Liver (tissue), 9 donors: Measurements from ENCODE around the gene PPHLN1. TPM values are rescaled to one million over a fixed set of nuclear protein-coding genes. Genes with fewer than 3 reads are reported as not detected.
A peak's percentile ranks its signal among the peaks of the same experiment; 100 is the strongest.

Experiments
- DNase-seq: peaks from one replicate; pipeline ENCODE4 v3.0.0-alpha.2; 2017; ENCODE audit warnings: low spot score
- H3K27ac ChIP-seq, 2 donors: one replicate each; pipeline ENCODE4 v1.7.0; 2013; ENCODE audit warnings: inconsistent platforms in 2 of 2, low read length in 2 of 2, control low read depth in 1 of 2, low read depth in 1 of 2, mild to moderate bottlenecking in 1 of 2
- H3K27me3 ChIP-seq, 4 donors: one replicate each; pipeline versions ENCODE4 v1.6.1 to v1.7.0; 2013; ENCODE audit warnings: low read length in 3 of 4, inconsistent platforms in 1 of 4, mild to moderate bottlenecking in 1 of 4, moderate library complexity in 1 of 4; ENCODE audit not compliant: control insufficient read depth in 4 of 4, insufficient read depth in 4 of 4
- H3K36me3 ChIP-seq, 4 donors: one replicate each; pipeline versions ENCODE4 v1.6.1 to v1.7.0; 2013; ENCODE audit warnings: low read length in 3 of 4, mild to moderate bottlenecking in 3 of 4, low read depth in 1 of 4, moderate library complexity in 1 of 4; ENCODE audit not compliant: control insufficient read depth in 4 of 4, insufficient read depth in 3 of 4
- H3K4me1 ChIP-seq, 4 donors: one replicate each; pipeline versions ENCODE4 v1.6.1 to v1.7.0; 2013; ENCODE audit warnings: low read length in 3 of 4, mild to moderate bottlenecking in 3 of 4, moderate library complexity in 1 of 4; ENCODE audit not compliant: control insufficient read depth in 4 of 4, insufficient read depth in 4 of 4
- H3K4me3 ChIP-seq, 3 donors: one replicate each; pipeline versions ENCODE4 v1.6.1 to v1.7.0; 2013; ENCODE audit warnings: low read length in 3 of 3, control low read depth in 1 of 3, low read depth in 1 of 3, mild to moderate bottlenecking in 1 of 3
- H3K9ac ChIP-seq, 2 donors: one replicate each; pipeline ENCODE4 v1.7.0; 2013; ENCODE audit warnings: low read length in 2 of 2, mild to moderate bottlenecking in 2 of 2, moderate library complexity in 2 of 2, control low read depth in 1 of 2, low read depth in 1 of 2
- H3K9me3 ChIP-seq, 4 donors: one replicate each; pipeline versions ENCODE4 v1.6.1 to v1.7.0; 2013; ENCODE audit warnings: low read length in 3 of 4; ENCODE audit not compliant: control insufficient read depth in 4 of 4
- CTCF ChIP-seq: fragments of 150-350 bp; IDR thresholded peaks from 2 replicates; pipeline ENCODE4 v1.5.1; 2017; ENCODE audit warnings: improper control_type of control experiment, low read depth, low read length; ENCODE audit not compliant: missing input control
- FOXA1 ChIP-seq: IDR thresholded peaks from 2 replicates; pipeline ENCODE4 v1.6.1; 2016; ENCODE audit warnings: antibody characterized with exemption
- GABPA ChIP-seq, 2 donors: IDR thresholded peaks in 1 of 2; conservative IDR thresholded peaks in 1 of 2; 2 replicates each; pipeline ENCODE4 v1.6.1; 2016; ENCODE audit warnings: antibody characterized with exemption in 2 of 2, mild to moderate bottlenecking in 1 of 2, moderate library complexity in 1 of 2
- HNF4A ChIP-seq, 2 donors: conservative IDR thresholded peaks; 2 replicates each; pipeline ENCODE4 v1.6.1; 2016; ENCODE audit warnings: antibody characterized with exemption in 2 of 2, mild to moderate bottlenecking in 2 of 2
- JUND ChIP-seq, 2 donors: IDR thresholded peaks; 2 replicates each; pipeline ENCODE4 v1.6.1; 2016; ENCODE audit warnings: antibody characterized with exemption in 2 of 2
- NR2F2 ChIP-seq: IDR thresholded peaks from 2 replicates; pipeline ENCODE4 v1.6.1; 2016; ENCODE audit warnings: antibody characterized with exemption
- RAD21 ChIP-seq, 2 donors: IDR thresholded peaks; 2 replicates each; pipeline ENCODE4 v1.6.1; 2016; ENCODE audit warnings: antibody characterized with exemption in 2 of 2, mild to moderate bottlenecking in 2 of 2
- RXRA ChIP-seq, 2 donors: IDR thresholded peaks; 2 replicates each; pipeline ENCODE4 v1.6.1; 2017 to 2018; ENCODE audit warnings: antibody characterized with exemption in 2 of 2, mild to moderate bottlenecking in 1 of 2
- WGBS: extraction: QIAGEN DNeasy Blood & Tissue Kit; methylation state at CpG from one replicate; pipeline ENCODE4 v1.1.7; 2013; 5-methylcytosine and 5-hydroxymethylcytosine counted together
- polyA plus RNA-seq, 2 donors: library from polyadenylated mRNA; stranded (reverse) in 1 of 2; unstranded in 1 of 2; fragments of 200-250 nt in 1 of 2; fragments of >200 nt in 1 of 2; fragmentation: Nextera tagmentation in 1 of 2; extraction: Ambion mirVana in 1 of 2; gene quantifications; one replicate each; pipeline versions ENCODE4 v1.2.1 to v1.2.3, GENCODE V29; 2013 to 2015
- total RNA-seq, 2 donors: library from RNA; depleted of rRNA; stranded (reverse); fragments of >200 nt; gene quantifications; one replicate each; pipeline ENCODE4 v1.2.3, GENCODE V29; 2014
- TF ChIP-seq, protein P1 (sequence below): IDR thresholded peaks from 2 replicates; pipeline ENCODE4 v1.6.1; 2016; ENCODE audit warnings: antibody characterized with exemption, mild to moderate bottlenecking
- donor health status: healthy.
- donor health status: healthy.
- donor health status: healthy.
- donor health status: healthy.
- donor health status: healthy.

PPHLN1 gene
- total and polyA plus RNA-seq, 4 donors, result 11.6 to 40.3 (median 27.7) TPM

- Histone ChIP-seq H3K9ac (no peak overlapping the region), H3K36me3 (peaks cover 0 to 3% (median 1%) of the 10 kb centered on the region in 4 donors), H3K4me3 (no peak overlapping the region), H3K9me3 (no peaks in the 10 kb centered on the region), H3K4me1 (no peaks in the 10 kb centered on the region), H3K27me3 (no peaks in the 10 kb centered on the region), H3K27ac (no peak overlapping the region)
- no peak for DNase-seq
- 85% methylated on average over 4 of the region's 4 CpGs for WGBS
- TF ChIP-seq RXRA (IDR thresholded peaks at IDR 0.05), result no peak
Measured at GRCh38 chr12:42370013-42370412, 44.0 kb downstream of the PPHLN1 start.

GRCh38 chr12:42372154-42372791 is 46.3 kb downstream of the PPHLN1 start:
- no peak for DNase-seq

GRCh38 chr12:42373669-42374068 is 47.7 kb downstream of the PPHLN1 start:
- Histone ChIP-seq H3K9me3 (no peaks in the 10 kb centered on the region), H3K36me3 (peaks cover 1 to 16% (median 7%) of the 10 kb centered on the region in 4 donors), H3K27me3 (no peaks in the 10 kb centered on the region), H3K27ac (no peak overlapping the region), H3K9ac (no peak overlapping the region), H3K4me3 (no peak overlapping the region), H3K4me1 (no peaks in the 10 kb centered on the region)
- DNase-seq, result no peak
- TF ChIP-seq JUND (IDR thresholded peaks at IDR 0.05), result no peak
- no peak for TF ChIP-seq HNF4A (conservative IDR thresholded peaks at IDR 0.05)
- TF ChIP-seq FOXA1, result no peak
- TF ChIP-seq, protein P1, sequence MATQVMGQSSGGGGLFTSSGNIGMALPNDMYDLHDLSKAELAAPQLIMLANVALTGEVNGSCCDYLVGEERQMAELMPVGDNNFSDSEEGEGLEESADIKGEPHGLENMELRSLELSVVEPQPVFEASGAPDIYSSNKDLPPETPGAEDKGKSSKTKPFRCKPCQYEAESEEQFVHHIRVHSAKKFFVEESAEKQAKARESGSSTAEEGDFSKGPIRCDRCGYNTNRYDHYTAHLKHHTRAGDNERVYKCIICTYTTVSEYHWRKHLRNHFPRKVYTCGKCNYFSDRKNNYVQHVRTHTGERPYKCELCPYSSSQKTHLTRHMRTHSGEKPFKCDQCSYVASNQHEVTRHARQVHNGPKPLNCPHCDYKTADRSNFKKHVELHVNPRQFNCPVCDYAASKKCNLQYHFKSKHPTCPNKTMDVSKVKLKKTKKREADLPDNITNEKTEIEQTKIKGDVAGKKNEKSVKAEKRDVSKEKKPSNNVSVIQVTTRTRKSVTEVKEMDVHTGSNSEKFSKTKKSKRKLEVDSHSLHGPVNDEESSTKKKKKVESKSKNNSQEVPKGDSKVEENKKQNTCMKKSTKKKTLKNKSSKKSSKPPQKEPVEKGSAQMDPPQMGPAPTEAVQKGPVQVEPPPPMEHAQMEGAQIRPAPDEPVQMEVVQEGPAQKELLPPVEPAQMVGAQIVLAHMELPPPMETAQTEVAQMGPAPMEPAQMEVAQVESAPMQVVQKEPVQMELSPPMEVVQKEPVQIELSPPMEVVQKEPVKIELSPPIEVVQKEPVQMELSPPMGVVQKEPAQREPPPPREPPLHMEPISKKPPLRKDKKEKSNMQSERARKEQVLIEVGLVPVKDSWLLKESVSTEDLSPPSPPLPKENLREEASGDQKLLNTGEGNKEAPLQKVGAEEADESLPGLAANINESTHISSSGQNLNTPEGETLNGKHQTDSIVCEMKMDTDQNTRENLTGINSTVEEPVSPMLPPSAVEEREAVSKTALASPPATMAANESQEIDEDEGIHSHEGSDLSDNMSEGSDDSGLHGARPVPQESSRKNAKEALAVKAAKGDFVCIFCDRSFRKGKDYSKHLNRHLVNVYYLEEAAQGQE, result no peak
- no peak for TF ChIP-seq CTCF
- no peak for TF ChIP-seq GABPA (IDR thresholded peaks at IDR 0.05 in 1 of 2, conservative IDR thresholded peaks at IDR 0.05 in 1 of 2)

More at GRCh38 chr12:42372154-42372791, 46.3 kb downstream of the PPHLN1 start:
- H3K9ac ChIP-seq, result no peak overlapping the region
- H3K9me3 ChIP-seq, result no peaks in the 10 kb centered on the region
- no peaks in the 10 kb centered on the region for H3K27me3 ChIP-seq
- peaks cover under 1 to 13% (median 7%) of the 10 kb centered on the region in 4 donors for H3K36me3 ChIP-seq
- TF ChIP-seq, protein P1, result no peak
- TF ChIP-seq RAD21 (IDR thresholded peaks at IDR 0.05), result peak; percentile 88 to 96
- peak; percentile 35 for TF ChIP-seq NR2F2
- TF ChIP-seq CTCF, result peak; percentile 69
- WGBS, result 97% methylated on average over 2 of the region's 2 CpGs
- no peak overlapping the region for H3K4me3 ChIP-seq
- H3K4me1 ChIP-seq, result no peaks in the 10 kb centered on the region
- no peak overlapping the region for H3K27ac ChIP-seq
